ENCODE data around the gene MCRS1.

Gene MCRS1

DNA sequence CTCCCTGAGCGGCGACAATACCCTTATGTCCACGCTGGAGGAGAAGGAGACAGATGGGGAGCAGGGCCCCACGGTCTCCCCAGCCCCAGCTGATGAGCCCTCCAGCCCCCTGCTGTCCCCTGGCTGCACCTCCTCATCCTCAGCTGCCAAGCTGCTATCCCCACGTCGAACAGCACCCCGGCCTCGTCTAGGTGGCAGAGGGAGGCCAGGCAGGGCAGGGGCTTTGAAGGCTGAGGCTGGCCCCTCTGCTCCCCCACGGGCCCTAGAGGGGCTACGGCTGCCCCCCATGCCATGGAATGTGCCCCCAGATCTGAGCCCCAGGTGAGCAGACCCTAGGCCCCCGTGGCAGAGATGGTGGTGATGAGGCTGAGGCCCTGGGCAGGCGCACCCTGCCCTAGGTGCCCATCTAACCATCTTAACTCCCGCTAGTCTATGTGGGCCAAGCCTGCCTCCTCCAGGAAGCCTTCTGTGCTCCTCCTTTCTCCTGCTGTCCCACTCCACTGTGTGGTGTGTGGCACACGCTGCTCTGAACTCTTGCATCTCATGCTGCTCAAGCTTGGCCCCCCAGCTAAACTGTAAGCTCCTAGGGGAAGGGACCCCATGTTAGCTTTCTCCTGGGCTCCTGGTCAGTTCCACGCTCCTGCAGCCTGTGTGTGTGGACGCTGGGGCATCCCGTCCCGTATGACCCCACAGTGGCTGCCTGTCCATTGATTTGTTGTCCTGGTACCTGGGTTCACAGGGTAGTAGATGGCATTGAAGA lies 12.1 kb downstream of the MCRS1 start:
- no peak overlapping the region for H3K4ac ChIP-seq (ENCODE audit: low read length)

DNA sequence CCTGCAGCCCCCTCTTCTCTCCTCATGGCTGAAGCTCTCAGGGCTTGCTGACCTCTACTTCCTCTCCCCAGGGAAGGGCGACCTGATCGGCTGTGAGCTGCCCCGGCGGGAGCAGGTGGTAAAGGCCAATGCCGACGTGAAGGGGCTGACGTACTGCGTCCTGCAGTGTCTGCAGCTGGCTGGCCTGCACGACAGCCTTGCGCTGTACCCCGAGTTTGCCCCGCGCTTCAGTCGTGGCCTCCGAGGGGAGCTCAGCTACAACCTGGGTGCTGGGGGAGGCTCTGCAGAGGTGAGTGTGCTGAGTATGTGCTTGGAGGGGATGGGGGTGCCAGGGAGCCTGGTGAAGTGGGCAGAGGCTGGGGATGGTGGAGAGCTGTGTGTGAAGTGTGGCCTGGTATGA lies 13.7 kb downstream of the MCRS1 start:
- Histone ChIP-seq H3K4me1 (ENCODE audit: control insufficient read depth in 2 of 2, insufficient read depth in 1 of 2, low read depth in 1 of 2, low read length in 2 of 2) (peaks cover 4 to 10% of the 10 kb centered on the region in 2 donors), H2AK5ac (ENCODE audit: low read depth, low read length) (peak overlapping the region; percentile 77), H2BK120ac (ENCODE audit: low read depth, low read length) (peak overlapping the region; percentile 54), H4K8ac (ENCODE audit: low read depth, low read length) (no peak overlapping the region), H3K4me2 (ENCODE audit: insufficient read depth, low read length, poor library complexity, severe bottlenecking) (no peak overlapping the region), H3K79me1 (ENCODE audit: low read depth, low read length) (peaks cover 2% of the 10 kb centered on the region), H2AFZ (ENCODE audit: low read length) (peak overlapping the region; percentile 72), H2BK12ac (ENCODE audit: low read length) (peak overlapping the region; percentile 86), H3K27me3 (ENCODE audit: control insufficient read depth in 3 of 3, insufficient read depth in 3 of 3, low read depth in 1 of 3, low read length in 3 of 3) (peaks cover 0 to 34% (median 5%) of the 10 kb centered on the region in 3 experiments), H3K9ac (ENCODE audit: low read depth, low read length, poor library complexity) (no peak overlapping the region), H3K23ac (ENCODE audit: low read depth, low read length, poor library complexity) (peak overlapping the region; percentile 92), H3K4me3 (ENCODE audit: low read length in 2 of 2) (no peak overlapping the region), H4K91ac (ENCODE audit: low read depth, low read length, poor library complexity) (no peak overlapping the region), H3K27ac (replicated peaks; ENCODE audit: low read length) (no peak overlapping the region), H3K9me3 (replicated peaks in 1 of 2; ENCODE audit: control insufficient read depth in 2 of 2, insufficient read depth in 1 of 2, low read depth in 1 of 2, low read length in 2 of 2) (no peaks in the 10 kb centered on the region), H2BK15ac (ENCODE audit: low read length) (peak overlapping the region; percentile 49), H2BK5ac (ENCODE audit: low read length) (peak overlapping the region; percentile 35), H3K36me3 (replicated peaks in 1 of 2; ENCODE audit: control insufficient read depth in 2 of 2, insufficient read depth in 2 of 2, low read length in 2 of 2) (peaks cover 32% of the 10 kb centered on the region in 2 donors), H3K18ac (ENCODE audit: low read length) (no peak overlapping the region), H3K14ac (ENCODE audit: low read length) (peak overlapping the region; percentile 5), H3K4ac (ENCODE audit: low read length) (peak overlapping the region; percentile 85)
- WGBS, 2 donors (ENCODE audit: extremely low coverage in 2 of 2, insufficient read length in 2 of 2, insufficient replicate concordance in 1 of 2) = no CpG with 5 or more reads among the region's 15 CpGs
- DNase-seq (ENCODE audit: low spot score) = no peak

More for the DNA sequence above, 12.1 kb downstream of the MCRS1 start:
- Histone ChIP-seq H3K79me1 (ENCODE audit: low read depth, low read length) (peaks cover 6% of the 10 kb centered on the region), H4K8ac (ENCODE audit: low read depth, low read length) (no peak overlapping the region), H3K36me3 (replicated peaks in 1 of 2; ENCODE audit: control insufficient read depth in 2 of 2, insufficient read depth in 2 of 2, low read length in 2 of 2) (peaks cover 46 to 47% of the 10 kb centered on the region in 2 donors), H3K27ac (replicated peaks; ENCODE audit: low read length) (no peak overlapping the region), H2AK5ac (ENCODE audit: low read depth, low read length) (no peak overlapping the region), H2BK15ac (ENCODE audit: low read length) (no peak overlapping the region), H3K9ac (ENCODE audit: low read depth, low read length, poor library complexity) (no peak overlapping the region), H3K14ac (ENCODE audit: low read length) (peak overlapping the region; percentile 57), H2BK12ac (ENCODE audit: low read length) (no peak overlapping the region), H2BK120ac (ENCODE audit: low read depth, low read length) (no peak overlapping the region), H4K91ac (ENCODE audit: low read depth, low read length, poor library complexity) (no peak overlapping the region), H3K4me3 (ENCODE audit: low read length in 2 of 2) (no peak overlapping the region), H3K4me1 (ENCODE audit: control insufficient read depth in 2 of 2, insufficient read depth in 1 of 2, low read depth in 1 of 2, low read length in 2 of 2) (peaks cover 0 to 4% of the 10 kb centered on the region in 2 donors), H3K27me3 (ENCODE audit: control insufficient read depth in 3 of 3, insufficient read depth in 3 of 3, low read depth in 1 of 3, low read length in 3 of 3) (peaks cover 0 to 19% (median 0%) of the 10 kb centered on the region in 3 experiments), H2BK5ac (ENCODE audit: low read length) (peak overlapping the region; percentile 18), H3K9me3 (replicated peaks in 1 of 2; ENCODE audit: control insufficient read depth in 2 of 2, insufficient read depth in 1 of 2, low read depth in 1 of 2, low read length in 2 of 2) (no peaks in the 10 kb centered on the region), H2AFZ (ENCODE audit: low read length) (no peak overlapping the region), H3K4me2 (ENCODE audit: insufficient read depth, low read length, poor library complexity, severe bottlenecking) (no peak overlapping the region), H3K23ac (ENCODE audit: low read depth, low read length, poor library complexity) (peak overlapping the region; percentile 48), H3K18ac (ENCODE audit: low read length) (peak overlapping the region; percentile 60)
- DNase-seq (ENCODE audit: low spot score) = no peak
- WGBS, 2 donors (ENCODE audit: extremely low coverage in 2 of 2, insufficient read length in 2 of 2, insufficient replicate concordance in 1 of 2) = no CpG with 5 or more reads among the region's 18 CpGs

DNA sequence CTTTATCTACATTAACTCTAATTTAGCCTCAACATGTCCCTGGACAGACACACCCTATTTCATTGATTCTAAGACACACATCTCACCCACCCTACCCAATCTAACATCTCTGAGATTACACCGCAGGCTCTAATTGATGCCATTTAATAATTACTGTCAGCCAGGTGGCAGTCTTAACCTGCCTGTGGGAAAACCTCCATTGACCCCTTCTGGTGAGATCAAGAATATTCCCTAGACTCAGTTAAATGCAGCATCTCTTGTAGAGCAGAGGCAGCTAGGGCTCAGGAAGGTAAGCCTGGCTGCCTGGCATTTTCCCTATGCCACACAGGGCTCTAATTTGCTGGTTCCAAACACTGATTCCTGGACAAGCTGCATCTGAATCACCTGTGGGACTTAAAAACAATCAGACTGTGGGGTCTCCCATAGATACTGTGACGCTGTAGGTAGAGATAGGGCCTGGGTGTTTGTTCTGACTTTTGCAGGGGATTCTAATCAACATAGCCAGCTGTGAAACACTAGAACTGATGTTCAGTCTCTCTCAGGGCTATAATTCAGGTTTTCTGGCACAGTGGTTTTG lies 14.3 kb downstream of the MCRS1 start:
- H3K23ac ChIP-seq (ENCODE audit: low read depth, low read length, poor library complexity) = peak overlapping the region; percentile 92
- H2AK5ac ChIP-seq (ENCODE audit: low read depth, low read length) = no peak overlapping the region
- no peak overlapping the region for H3K27ac ChIP-seq (replicated peaks; ENCODE audit: low read length)
- no peak overlapping the region for H2BK12ac ChIP-seq (ENCODE audit: low read length)
- H2AFZ ChIP-seq (ENCODE audit: low read length) = peak overlapping the region; percentile 72
- no peak overlapping the region for H3K14ac ChIP-seq (ENCODE audit: low read length)
- H2BK120ac ChIP-seq (ENCODE audit: low read depth, low read length) = no peak overlapping the region
- H3K4me3 ChIP-seq (ENCODE audit: low read length in 2 of 2) = no peak overlapping the region
- no peak for DNase-seq (ENCODE audit: low spot score)
- peaks cover 0 to 40% (median 12%) of the 10 kb centered on the region in 3 experiments for H3K27me3 ChIP-seq (ENCODE audit: control insufficient read depth in 3 of 3, insufficient read depth in 3 of 3, low read depth in 1 of 3, low read length in 3 of 3)
- no peak overlapping the region for H4K8ac ChIP-seq (ENCODE audit: low read depth, low read length)
- peaks cover 25 to 26% of the 10 kb centered on the region in 2 donors for H3K36me3 ChIP-seq (replicated peaks in 1 of 2; ENCODE audit: control insufficient read depth in 2 of 2, insufficient read depth in 2 of 2, low read length in 2 of 2)
- peaks cover 4 to 15% of the 10 kb centered on the region in 2 donors for H3K4me1 ChIP-seq (ENCODE audit: control insufficient read depth in 2 of 2, insufficient read depth in 1 of 2, low read depth in 1 of 2, low read length in 2 of 2)
- peaks cover 3% of the 10 kb centered on the region for H3K79me1 ChIP-seq (ENCODE audit: low read depth, low read length)
- WGBS, 2 donors (ENCODE audit: extremely low coverage in 2 of 2, insufficient read length in 2 of 2, insufficient replicate concordance in 1 of 2) = no CpG with 5 or more reads among the region's 2 CpGs
- peak overlapping the region; percentile 35 for H2BK5ac ChIP-seq (ENCODE audit: low read length)
- no peak overlapping the region for H3K4me2 ChIP-seq (ENCODE audit: insufficient read depth, low read length, poor library complexity, severe bottlenecking)
- no peak overlapping the region for H4K91ac ChIP-seq (ENCODE audit: low read depth, low read length, poor library complexity)
- H3K4ac ChIP-seq (ENCODE audit: low read length) = no peak overlapping the region
- no peak overlapping the region for H2BK15ac ChIP-seq (ENCODE audit: low read length)
- no peaks in the 10 kb centered on the region for H3K9me3 ChIP-seq (replicated peaks in 1 of 2; ENCODE audit: control insufficient read depth in 2 of 2, insufficient read depth in 1 of 2, low read depth in 1 of 2, low read length in 2 of 2)
- H3K9ac ChIP-seq (ENCODE audit: low read depth, low read length, poor library complexity) = no peak overlapping the region
- H3K18ac ChIP-seq (ENCODE audit: low read length) = no peak overlapping the region

GRCh38 chr12:49552899-49553298 lies 15.0 kb downstream of the MCRS1 start:
- Histone ChIP-seq H3K9ac (ENCODE audit: low read depth, low read length, poor library complexity) (no peak overlapping the region), H2BK12ac (ENCODE audit: low read length) (peak overlapping the region; percentile 60), H3K4ac (ENCODE audit: low read length) (no peak overlapping the region), H3K36me3 (replicated peaks in 1 of 2; ENCODE audit: control insufficient read depth in 2 of 2, insufficient read depth in 2 of 2, low read length in 2 of 2) (peaks cover 19% of the 10 kb centered on the region in 2 donors), H3K4me1 (ENCODE audit: control insufficient read depth in 2 of 2, insufficient read depth in 1 of 2, low read depth in 1 of 2, low read length in 2 of 2) (peaks cover 4 to 15% of the 10 kb centered on the region in 2 donors), H4K8ac (ENCODE audit: low read depth, low read length) (no peak overlapping the region), H4K91ac (ENCODE audit: low read depth, low read length, poor library complexity) (no peak overlapping the region), H3K23ac (ENCODE audit: low read depth, low read length, poor library complexity) (no peak overlapping the region), H2AK5ac (ENCODE audit: low read depth, low read length) (no peak overlapping the region), H3K27ac (replicated peaks; ENCODE audit: low read length) (no peak overlapping the region), H3K18ac (ENCODE audit: low read length) (no peak overlapping the region), H2BK15ac (ENCODE audit: low read length) (no peak overlapping the region), H2AFZ (ENCODE audit: low read length) (no peak overlapping the region), H3K9me3 (replicated peaks in 1 of 2; ENCODE audit: control insufficient read depth in 2 of 2, insufficient read depth in 1 of 2, low read depth in 1 of 2, low read length in 2 of 2) (no peaks in the 10 kb centered on the region), H3K79me1 (ENCODE audit: low read depth, low read length) (peaks cover 4% of the 10 kb centered on the region), H3K14ac (ENCODE audit: low read length) (no peak overlapping the region), H2BK120ac (ENCODE audit: low read depth, low read length) (no peak overlapping the region), H3K4me2 (ENCODE audit: insufficient read depth, low read length, poor library complexity, severe bottlenecking) (no peak overlapping the region), H3K27me3 (ENCODE audit: control insufficient read depth in 3 of 3, insufficient read depth in 3 of 3, low read depth in 1 of 3, low read length in 3 of 3) (peaks cover 0 to 47% (median 18%) of the 10 kb centered on the region in 3 experiments), H3K4me3 (ENCODE audit: low read length in 2 of 2) (no peak overlapping the region), H2BK5ac (ENCODE audit: low read length) (no peak overlapping the region)
- no peak for DNase-seq (ENCODE audit: low spot score)
- WGBS, 2 donors (ENCODE audit: extremely low coverage in 2 of 2, insufficient read length in 2 of 2, insufficient replicate concordance in 1 of 2) = no CpG with 5 or more reads among the region's 8 CpGs
